ENCODE results near the gene MSI2. TPM values are rescaled to one million over a fixed set of nuclear protein-coding genes. Genes with fewer than 3 reads are reported as not detected.

MSI2 gene
- total RNA-seq, 1 donor from 2014 or later = 30.4 TPM

DNA sequence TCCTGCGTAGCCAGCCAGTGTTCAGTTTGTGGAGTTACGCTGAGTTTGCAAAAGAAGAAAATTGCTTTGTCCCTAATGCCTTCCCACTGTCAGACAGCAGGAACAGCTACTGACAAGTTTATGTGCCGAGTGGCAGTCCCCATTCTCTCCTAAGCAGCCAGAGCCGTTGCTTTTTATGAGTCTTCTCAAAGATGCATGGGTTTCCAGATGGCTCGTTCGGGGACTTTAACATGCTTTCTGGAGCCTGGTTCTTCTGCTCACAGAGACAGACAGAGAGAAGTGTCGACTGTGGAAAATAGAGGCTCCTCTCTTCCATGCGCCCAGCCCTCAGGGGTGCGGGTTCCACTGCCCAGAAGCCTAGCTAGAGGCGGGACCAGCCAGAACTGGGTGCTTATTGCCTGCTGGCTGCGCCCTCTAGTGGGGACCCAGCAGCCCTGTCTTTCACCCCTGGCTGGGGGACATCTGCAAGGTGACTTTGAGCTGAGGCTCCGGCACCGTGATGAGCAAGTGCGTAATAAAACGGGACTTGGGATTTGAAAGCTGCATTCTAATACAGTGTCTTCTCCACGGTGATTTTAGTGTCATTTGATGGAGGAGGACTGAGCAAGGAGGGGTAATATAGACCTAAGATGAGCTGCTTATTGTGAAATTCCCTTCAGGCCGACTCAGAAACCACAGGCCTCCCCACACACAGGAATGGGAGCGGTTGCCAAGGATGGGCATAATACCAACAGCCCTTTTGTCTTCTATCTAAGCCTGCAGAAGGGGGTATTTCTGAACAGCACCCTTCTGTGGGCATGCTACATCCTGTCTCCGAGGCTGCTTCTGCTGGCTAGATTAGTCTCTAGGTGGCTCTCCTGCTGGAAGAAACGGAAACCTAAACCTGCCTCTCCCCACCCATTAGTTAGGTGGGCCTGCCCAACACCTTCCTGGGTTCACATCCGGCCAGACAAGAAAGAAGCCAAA is 415.6 kb downstream of the MSI2 start:
- ATAC-seq = peak; percentile 85

DNA sequence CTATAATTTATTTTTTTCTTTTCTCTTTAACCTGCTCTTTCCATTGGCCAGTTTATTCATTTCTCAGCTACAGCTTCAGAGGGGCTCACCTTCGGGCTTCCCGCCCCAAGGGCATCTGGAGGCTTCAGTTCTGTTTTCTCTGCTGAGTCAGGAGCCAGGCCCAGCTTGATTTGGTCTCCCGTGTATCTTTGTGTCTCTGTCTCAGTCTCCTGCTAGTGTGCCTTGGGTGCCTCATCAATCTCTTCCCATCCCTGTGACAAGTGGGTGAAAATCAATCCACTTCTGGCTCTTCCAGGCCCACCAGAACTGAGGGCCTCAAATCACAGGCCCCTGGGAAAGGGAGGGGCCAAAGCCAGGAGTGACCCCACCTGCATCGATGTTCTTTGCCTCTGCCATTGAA is 416.6 kb downstream of the MSI2 start:
- ATAC-seq = no peak

DNA sequence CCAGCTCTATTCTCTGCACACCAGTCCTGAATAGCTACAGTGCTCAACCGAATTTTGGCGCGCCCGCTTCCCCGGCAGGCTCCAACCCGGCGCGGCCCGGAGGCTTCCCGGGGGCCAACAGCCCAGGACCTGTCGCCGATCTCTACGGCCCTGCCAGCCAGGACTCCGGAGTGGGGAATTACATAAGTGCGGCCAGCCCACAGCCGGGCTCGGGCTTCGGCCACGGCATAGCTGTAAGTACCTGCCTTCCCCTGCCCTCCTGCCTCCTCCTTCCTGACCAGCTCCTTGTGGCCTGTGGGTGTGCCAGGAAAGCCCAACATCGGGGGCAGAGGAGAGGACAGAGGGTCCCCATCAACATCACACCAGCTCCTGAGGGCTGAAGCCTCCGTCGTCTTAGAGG is 418.6 kb downstream of the MSI2 start:
- ATAC-seq = no peak

DNA sequence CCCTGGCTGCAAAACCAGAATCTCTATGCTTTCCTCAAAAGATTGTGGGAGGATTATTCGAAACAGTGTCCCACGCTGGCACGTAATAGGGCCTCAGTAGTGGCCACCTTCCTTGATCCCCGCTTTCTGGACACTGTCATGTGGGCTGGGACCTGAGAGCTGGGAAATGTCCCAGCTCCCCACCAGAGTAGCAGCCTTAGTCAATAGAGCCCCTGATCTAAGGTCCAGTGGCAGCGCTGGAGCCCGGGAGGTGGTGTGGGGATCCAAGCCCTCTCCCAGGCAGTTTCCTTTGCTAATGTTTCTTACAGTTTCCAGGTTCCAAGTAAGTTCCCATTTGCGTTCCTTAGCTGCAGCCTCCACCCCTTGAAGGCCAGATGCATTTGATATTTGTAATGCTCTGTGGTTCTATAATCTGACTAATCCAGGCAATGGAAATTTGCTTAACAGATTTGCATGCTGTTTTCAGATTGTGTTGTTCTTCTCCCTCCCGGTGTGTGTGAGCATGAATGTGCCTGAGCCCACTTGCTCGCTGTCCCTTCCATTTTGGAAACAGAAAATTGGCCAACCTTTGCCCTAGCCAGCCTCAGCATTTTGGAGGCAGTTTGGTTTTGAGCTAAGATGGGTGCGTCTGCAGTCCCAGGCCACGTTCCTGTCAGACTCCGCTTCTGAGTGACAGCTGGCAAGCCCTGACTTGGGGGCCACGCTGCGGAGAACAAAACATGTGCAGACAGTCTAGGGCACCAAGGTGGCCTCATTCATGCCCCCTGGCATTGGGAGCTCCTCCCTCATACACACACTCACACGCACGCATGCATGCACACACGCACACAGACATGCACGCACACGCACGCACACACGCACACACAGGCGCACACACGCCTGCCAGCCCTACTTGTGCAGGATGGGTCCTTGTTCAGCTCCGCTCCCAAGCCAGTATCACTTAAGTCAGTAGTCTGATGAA is 419.4 kb downstream of the MSI2 start:
- peak; percentile 35 for ATAC-seq

DNA sequence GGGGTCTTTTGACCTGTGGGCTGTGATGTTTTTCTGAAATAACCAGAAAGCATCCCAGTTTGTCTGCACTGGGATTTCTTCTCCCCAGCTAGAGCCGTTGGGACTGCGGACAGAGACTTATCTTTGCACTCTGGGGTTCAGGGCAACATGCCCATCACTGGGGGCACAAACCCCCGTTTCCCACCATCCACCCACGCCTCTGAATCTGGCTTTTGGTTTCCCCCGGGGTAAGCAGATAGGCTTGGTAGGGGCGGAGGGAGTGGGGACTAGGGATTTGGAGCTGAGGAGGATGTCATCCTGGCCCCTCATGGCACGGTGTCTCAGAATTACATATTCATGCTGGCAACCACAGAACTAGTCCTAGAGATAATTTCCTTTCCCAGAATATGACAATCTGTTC is 420.2 kb downstream of the MSI2 start:
- ATAC-seq = no peak

DNA sequence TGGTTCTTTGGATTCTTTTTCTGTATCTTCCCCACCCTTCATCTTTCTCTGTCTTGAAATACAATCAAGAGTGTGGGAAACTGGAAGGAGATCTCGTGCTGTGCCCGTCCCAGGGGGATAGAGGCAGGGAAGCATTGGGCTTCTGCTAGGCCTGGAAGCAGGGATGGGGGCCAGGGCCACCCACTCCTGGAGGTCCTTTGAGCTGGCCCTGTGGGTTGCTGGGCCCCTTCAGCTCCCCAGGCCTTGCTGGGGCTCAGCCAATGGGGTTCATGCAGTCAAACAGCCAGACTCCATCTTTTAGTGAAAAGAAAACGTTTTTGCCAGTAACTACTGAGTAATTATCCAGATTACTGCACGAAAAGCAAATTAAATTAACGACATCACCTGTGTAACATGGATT is 421.0 kb downstream of the MSI2 start:
- ATAC-seq = no peak

DNA sequence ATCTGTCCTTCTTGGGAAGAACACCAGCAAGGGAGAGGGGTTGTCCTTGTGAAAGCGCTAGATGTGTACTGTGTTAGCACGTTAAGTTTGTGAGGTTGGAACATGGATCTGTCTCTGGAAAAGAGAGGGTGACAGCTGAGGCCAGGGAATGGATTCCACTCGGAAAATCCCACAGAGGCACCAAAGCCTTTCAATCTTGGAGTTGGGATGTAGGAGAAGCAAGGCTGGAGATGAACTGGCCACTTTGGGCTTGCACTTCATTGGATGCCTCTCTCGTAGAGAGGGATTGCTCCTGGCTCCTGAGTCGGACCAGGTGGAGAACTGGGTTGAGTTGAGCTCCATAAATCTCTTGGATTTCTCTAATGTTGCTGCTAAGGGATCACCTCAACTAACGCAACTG is 421.5 kb downstream of the MSI2 start:
- ATAC-seq = no peak

DNA sequence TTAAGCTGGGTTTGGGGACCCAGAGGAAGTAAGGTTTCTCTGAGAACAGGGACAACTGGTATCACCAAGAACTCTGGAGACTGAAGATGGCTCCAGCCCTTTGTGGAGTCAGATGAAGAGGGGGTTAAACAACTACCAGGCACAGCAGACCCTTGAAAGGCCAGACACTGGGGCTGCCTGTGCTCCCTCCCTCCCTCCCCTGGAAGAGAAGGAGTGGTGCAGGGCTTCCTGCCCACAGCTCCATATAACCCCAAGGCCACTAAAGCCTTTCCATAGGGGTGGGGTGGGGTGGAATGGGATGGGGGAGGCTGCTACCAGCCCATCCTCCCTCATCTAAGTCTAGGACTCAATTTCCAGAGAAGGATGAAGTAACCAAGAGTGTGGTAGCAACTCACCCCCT is 422.1 kb downstream of the MSI2 start:
- no peak for ATAC-seq

DNA sequence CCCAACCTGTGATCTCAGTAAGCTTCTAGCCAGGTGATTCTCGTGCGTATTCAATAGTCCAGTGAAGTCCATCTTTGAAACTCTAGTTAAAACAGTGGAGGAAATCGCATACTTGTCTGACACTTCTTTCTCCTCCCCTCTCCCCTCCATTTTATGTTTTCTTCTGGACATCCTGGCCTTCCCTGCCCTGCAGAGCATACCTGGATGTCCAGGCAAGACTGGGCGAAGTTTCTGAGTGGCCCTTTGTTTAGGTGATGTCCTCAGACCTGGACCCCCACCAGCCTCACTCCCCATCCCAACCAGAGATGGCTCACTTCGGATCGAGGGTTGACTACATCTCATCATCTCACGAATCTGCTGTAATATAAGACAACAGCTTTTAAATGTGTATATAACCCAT is 423.0 kb downstream of the MSI2 start:
- ATAC-seq = no peak

DNA sequence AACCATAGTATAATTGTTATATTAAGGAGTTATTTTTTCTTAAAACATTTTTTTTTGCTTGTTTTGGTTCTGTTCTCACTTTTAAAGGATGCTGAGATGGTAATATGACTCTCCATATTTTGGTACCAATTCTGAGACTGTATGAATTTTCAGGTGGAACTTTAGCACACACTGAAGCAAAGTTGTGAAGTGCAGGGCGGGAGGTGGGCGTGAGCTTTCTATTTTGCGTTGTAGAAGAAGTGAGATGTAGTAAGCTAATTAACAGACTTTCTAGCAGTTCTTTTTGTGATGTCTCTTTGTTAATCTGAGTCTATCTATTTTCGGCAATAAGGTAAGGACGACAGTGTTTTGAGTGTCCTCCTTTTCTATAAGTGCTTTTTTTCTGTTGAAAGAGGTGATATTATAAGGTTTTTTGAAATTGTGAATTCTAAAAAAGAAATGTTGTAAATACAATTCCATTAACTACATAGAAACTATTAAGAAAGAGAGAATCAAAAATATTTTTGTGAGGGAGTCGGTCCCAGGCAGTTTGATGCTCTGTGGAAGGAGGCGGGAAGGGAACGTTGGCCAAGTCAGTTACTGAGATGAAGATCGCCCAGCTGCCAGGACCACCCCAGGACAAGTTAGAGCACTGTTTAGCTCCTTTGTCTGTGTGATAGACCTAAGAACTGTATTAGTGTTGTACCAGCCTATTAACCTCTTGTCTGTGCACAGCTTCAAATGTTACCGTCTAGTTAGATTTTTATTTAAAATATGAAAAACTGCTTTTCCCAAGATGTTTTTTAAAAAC is 423.8 kb downstream of the MSI2 start:
- ATAC-seq = no peak

DNA sequence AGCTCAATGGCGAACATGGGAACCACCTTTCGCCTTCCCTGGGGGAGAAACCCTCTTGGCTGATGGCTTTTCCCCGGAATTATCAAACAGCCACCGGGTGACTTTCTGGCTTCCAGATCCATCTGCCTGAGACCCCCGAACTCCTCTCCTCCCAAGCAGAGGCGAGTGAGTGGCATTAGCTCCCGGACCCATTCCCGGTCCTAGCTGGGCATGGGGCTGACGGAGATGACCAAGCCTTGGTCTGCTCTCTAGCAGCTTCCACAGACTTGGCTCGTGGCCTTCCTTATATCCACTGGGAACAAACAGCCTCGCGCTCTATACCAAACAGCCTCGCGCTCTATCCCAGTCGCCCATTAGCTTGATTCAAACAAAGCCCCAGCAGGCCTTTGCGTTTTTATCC is 426.4 kb downstream of the MSI2 start:
- no peak for ATAC-seq

DNA sequence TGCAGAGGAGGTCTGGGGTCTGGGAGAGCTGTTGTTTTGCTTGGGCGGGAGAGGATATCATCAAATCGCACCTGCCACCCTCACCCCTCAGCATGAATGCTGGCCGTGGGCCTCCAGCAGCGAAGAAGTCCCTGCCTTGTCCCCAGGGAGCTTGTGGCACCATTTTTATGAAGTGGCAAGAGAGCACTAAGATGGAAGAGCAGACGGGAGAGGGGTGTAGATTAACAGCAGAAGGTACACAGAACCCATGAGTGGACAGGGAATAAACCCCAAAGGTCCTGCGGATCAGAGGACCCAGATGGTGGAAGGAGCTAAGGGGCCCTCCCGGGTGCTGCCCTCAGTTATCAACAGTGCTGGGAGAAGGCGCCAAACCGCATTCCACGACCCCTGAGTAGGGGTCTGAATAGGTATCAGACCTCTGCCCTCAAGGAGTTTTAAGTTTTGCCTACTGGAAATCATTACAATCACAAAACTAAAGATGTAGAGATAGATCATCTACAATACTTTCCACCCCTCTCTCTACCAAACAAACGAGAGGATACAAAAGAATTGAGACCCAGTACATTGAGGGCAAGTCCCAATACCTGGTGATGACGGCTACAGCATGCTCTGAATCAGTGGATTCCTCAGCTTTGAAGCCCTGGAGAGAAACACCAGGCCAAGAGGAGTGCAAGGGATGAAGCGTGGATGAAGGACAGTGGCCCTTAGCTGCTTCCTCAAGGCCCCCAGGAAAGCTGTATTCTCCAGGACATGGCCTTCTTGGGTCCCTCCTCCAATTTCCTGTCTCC is 428.6 kb downstream of the MSI2 start:
- ATAC-seq = no peak

DNA sequence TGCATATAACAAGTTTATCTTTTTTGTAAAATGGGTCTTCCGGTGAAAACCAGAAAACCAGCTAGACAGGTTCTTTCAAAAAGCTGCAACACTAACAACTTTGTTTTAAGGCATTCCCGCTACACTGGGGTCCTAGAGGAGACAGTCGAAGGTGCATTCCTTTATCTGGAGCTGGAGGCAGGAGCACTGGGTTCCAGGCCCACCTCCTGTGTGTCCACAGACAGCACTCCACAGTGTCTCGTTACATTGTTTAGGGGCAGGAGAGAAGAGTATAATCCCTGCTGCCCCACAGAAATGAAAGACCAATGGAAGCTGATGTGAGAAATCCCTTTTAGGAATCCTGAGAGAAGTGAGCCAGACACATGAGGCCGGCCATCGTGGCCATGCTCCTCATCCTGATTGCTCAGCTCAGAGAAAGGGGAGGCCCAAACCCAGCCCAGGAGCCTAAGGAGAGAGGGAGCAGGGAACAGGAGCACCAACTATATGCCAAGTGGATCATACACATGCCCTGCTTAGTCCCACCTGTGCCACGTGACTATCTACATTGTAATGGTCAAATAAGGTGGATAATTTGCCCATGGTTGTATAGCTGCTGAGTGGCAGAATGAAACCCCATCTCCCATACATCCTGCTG is 429.3 kb downstream of the MSI2 start:
- ATAC-seq = no peak

DNA sequence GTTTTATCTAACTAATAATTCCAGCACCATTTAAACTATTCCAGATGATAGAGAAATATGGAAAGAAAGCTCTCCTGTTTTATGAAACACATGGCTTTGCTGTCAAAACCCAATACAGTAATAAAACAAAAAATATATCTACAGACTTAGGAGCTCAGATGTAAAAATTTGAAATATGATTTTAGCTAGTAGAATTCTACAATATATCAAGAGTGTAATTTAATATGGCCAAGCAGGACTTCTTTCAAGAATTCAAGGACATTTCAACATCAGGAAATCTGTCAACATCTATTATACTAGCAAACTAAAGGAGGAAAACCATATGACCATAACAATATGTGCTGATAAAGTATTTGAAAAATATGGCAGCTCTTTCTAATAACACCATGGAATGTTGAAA is 431.3 kb downstream of the MSI2 start:
- ATAC-seq = no peak

DNA sequence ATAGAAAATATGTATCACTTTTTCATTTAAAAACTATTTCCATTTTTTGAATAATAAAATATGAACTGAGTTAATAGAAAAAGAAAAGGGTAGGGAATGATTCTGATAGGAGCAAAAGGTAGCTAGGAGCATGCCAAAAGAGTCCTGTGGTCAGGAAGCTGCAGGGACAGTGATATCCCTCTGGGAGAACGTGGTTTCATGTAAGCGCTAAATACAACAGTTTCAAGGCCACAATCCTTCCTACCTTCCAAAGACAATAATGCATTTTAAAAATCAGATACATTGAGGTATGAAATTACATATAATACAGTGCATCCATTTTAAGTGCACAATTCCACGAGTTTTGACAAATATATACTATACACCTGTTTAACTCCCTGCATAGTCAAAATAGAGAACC is 432.9 kb downstream of the MSI2 start:
- ATAC-seq = no peak

DNA sequence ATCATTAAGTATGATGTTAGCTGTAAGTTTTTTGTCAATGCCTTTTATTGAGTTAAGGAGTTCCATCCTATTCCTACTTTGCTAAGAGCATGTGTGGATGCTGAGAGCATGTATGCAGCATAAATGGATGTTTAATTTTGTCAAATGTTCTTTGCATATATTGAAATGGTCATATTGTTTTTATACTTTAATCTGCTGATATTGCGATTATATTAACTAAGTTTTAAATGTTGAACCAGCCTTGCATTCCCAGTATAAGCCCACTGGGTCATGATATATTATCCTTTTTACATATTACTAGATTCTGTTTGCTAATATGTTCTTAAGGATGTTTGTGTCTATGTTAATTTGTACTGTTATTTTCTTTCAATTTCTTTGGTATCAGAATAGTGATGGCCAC is 435.6 kb downstream of the MSI2 start:
- no peak for ATAC-seq

DNA sequence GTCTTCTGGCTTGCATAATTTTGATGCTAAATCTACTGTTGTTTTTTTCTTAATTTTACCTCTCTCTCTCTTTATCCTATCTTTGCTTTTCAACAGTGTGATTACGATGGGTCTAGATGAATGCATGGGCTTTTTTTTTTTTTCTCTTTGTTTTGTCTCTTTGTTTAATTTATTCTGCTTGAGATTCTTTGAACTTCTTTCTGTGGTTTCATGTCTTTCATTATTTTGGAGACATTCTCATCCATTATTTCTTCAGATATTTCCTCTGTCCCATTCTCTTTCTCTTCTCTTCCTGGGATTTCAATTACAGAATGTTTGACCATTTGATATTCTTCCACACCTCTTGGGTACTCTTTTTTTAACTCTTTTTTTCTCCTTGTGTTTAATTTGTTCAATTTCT is 436.4 kb downstream of the MSI2 start:
- no peak for ATAC-seq

DNA sequence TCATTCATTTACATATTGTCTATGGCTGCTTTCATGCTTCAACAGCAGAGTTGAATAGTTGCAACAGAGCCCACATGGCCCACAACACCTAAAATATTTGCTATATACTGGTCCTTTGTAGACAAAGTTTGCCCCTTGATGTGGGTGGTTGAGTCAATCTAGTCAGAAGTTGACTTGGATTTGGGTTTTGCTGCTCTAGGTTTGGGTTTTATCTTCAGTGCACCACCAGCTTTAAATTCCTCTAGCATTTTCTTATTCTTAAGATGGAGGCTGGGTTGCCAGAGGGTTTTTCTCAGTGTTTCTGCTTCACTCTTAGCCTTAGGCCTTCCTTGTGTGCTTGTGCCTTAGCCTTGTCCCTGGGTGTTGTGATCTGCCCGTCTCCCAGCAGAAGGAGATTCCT is 437.7 kb downstream of the MSI2 start:
- no peak for ATAC-seq

DNA sequence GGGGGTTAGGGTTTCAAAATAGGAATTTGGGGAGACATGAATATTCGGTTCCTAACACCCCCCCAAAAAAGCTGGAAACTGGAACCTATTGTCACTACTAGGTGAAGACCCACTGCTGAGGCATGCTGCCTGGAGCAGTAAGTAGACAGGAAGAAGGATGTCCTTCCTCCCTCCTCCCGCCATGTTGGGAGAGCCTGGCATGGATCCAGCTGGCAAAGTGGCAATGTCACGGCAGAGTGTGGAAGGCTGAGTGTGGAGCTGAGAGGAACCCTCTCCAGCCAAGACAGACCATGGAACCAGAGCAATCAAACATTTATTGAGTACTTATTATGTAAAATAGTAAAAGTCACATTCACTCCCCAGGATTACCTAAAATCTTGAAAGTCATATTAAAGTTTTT is 439.7 kb downstream of the MSI2 start:
- no peak for ATAC-seq

DNA sequence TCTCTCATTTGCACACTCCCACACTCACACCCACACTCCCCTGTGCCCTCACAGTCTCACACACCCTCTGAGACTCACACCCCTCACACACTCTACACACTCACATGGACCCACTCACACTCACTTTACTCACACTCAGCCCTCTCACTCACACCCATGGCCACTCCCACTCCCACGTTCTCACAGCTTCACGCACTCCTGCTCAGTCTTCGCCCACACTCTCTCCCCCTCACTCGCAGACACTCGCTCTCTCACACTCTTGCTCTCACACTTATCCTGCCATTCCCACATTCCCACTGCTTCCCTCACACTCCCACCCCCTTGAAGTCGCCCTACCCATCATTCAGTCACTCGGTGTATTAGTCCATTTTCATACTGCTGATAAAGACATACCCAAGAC is 440.9 kb downstream of the MSI2 start:
- ATAC-seq = peak; percentile 31
